ENCODE results near the gene S100B.

Gene S100B

GRCh38 chr21:46560568-46561444 lies 44.1 kb downstream of the S100B start:
- DNase-seq (ENCODE audit: low read depth in 2 of 2): no peak

- DNase-seq (ENCODE audit: low read depth in 2 of 2): peak in 1 of 2 donors; percentile 31
These were observed 45.4 kb downstream of the S100B start for GRCh38 chr21:46559291-46559983.

- DNase-seq (ENCODE audit: low read depth in 2 of 2): no peak
These were observed 46.9 kb downstream of the S100B start for GRCh38 chr21:46557919-46558392.

- no peak for DNase-seq (ENCODE audit: low read depth in 2 of 2)
These were observed 47.4 kb downstream of the S100B start for GRCh38 chr21:46557469-46557868.

GRCh38 chr21:46556802-46557201 lies 48.1 kb downstream of the S100B start:
- no peak for DNase-seq (ENCODE audit: low read depth in 2 of 2)

GRCh38 chr21:46555678-46556077 lies 49.2 kb downstream of the S100B start:
- no peak for DNase-seq (ENCODE audit: low read depth in 2 of 2)

GRCh38 chr21:46555225-46555617 lies 49.7 kb downstream of the S100B start:
- DNase-seq (ENCODE audit: low read depth in 2 of 2): no peak

- no peak for DNase-seq (ENCODE audit: low read depth in 2 of 2)
These were observed 50.3 kb downstream of the S100B start for GRCh38 chr21:46554431-46555224.

GRCh38 chr21:46553993-46554392 lies 50.9 kb downstream of the S100B start:
- no peak for DNase-seq (ENCODE audit: low read depth in 2 of 2)

- DNase-seq (ENCODE audit: low read depth in 2 of 2): no peak
These were observed 52.0 kb downstream of the S100B start for GRCh38 chr21:46552865-46553379.

GRCh38 chr21:46552274-46552673 lies 52.6 kb downstream of the S100B start:
- no peak for DNase-seq (ENCODE audit: low read depth in 2 of 2)

- DNase-seq (ENCODE audit: low read depth in 2 of 2): peak in 1 of 2 donors; percentile 24
These were observed 53.1 kb downstream of the S100B start for GRCh38 chr21:46551636-46552241.

GRCh38 chr21:46550116-46550941 lies 54.6 kb downstream of the S100B start:
- DNase-seq (ENCODE audit: low read depth in 2 of 2): no peak

- no peak for DNase-seq (ENCODE audit: low read depth in 2 of 2)
These were observed 55.2 kb downstream of the S100B start for GRCh38 chr21:46549650-46550049.
